Femur (tissue), 1 donor: ENCODE data around the gene UIMC1.

Experiments used
- DNase-seq: peaks from one replicate; pipeline ENCODE4 v3.0.0-alpha.2; 2017

The UIMC1 gene

DNA sequence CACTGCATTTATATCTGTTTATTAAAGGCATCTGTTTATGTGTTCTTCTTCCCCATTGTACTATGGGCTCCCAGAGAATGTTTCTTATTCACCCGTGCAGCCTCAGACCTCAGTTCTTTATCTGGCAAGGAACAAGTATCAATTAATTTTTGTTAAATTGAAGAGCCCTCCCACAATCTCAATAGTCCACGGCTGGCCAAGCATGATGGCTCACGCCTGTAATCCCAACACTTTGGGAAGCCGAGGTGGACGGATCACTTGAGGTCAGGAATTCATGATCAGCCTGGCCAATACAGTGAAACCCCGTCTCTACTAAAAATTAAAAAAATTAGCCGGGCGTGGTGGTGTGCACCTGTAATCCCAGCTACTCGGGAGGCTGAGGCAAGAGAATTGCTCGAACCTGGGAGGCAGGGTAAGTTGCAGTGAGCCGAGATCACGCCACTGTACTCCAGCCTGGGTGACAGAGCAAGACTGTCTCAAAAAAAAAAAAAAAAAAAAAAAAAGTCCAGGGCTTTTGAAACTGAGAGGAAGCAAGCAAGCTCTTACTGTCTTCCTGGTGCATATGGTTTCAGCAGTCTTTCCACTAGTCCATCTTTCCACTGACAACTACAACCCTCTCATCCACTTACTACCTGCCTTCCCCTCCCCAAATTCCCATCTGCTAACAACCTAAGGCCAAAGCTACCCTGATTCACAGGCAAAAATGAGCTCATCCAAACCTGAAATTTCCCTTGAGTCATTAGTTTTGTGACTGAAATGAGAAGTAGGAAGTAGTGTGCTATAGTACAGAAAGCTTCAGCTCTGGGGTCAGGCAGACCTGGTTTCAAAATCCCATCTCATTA, 105.1 kb downstream of the UIMC1 start:
- no peak for DNase-seq

DNA sequence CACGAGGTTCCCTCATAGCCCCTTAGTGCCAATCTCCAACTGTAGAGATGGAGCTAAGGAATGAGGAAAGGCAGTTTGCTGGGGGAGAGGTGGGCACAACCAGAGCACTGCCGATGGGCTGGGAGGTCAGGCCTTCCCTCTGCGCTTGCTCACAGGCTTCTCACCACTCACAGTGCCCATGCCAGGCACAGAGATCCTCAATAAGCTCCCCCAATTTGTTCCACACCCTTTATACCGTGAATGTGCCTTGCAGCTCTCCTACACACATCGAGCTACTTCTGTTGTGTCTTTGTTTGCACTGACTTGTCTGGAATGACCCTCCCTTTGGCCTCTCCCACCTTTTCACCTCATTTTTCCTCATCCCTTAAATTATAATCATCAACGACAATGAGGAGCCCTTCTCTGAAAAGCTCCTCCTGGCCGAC, 105.8 kb downstream of the UIMC1 start:
- no peak for DNase-seq

DNA sequence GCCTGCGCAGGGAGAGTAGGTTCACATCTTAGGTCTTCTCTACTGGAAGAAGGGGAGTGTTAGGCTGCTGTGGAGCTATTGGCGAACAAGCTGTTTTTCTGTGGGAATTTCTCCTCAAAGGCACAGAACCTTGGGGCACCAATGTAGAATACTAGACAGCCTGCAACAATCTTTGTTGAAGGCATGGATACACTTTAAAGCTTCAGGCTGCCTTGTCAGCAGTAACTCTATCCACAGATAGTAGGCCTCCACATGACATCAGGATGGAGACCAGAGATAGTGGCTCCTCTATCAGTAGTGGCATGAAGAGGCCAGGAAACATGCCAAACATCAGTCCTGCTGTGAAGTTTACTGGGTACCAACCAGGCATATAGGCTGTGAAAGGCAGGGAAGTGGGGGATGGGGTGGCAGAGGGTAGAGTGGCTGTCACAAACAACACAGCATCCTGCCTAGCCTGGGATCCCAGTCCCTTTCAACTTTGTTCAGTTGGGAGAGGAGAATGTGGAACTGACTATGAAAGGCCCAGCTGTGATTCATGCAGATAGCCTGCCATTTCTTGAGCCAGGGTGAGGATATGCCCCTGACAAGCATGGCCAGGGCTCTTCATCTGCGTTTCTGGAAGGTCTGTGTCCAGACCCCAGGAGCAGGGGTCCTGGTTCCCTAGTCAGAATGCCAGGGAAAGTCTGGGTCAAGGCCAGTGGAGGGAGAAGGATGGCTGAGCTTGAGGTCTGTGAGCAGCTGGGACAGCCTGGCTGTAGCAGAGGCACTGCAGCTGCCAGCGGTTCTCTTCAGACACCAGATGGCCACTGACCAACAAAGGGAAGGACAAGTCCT, 106.4 kb downstream of the UIMC1 start:
- DNase-seq, result peak; percentile 53

DNA sequence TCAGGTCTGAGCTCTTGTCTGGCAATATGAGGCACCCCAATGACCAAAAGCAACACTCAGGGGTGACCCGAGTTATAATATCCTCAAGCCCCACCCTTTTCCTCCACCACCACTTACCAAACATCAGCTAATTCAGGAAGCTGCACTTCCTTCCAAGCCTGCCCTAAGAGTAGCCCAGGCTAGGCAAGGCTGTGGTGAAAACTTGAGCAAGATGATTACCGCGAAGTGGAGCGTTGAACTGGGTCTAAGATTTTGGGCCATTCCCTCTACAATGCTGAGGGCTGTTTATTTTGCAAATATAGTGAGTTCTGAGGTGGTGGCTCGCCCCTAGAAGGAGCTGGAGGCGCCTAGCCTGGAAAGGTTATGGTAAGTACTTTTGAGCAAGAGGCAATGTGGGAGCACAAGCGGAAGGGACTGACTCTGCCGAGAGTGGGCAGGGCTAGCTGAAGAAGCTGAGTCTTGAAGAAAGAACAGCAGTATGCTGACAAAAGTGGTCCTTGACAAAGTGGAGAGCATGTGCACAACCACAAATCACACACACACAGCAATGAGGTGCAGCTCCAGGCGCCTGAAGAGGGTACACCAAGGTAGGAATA, 107.2 kb downstream of the UIMC1 start, which contains the start of gene HK3:
Gene HK3, minus strand, starts transcription at position 51 of the 596 bp plus-strand sequence. CDS start 3,187 bp downstream, outside the sequence.
- peak; percentile 14 for DNase-seq

DNA sequence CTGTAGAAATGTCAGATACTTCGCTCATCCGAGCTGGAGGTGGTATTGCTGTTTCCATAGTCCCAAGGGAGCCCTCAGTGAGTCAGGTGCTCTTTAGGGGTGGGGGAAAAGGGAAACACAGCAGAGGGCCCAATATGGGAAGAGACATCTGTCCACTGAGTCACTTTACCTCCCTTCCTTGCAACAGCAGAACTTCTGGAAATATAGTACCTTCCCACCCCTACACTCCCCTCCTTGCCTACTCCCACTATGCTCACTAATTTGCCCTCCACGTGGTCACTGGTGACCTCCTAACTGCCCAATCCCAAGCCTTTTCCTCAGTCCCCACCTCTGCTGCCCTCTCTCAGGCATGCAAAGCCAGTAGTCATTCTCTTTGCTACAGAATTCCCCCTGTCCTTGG, 109.3 kb downstream of the UIMC1 start:
- no peak for DNase-seq

DNA sequence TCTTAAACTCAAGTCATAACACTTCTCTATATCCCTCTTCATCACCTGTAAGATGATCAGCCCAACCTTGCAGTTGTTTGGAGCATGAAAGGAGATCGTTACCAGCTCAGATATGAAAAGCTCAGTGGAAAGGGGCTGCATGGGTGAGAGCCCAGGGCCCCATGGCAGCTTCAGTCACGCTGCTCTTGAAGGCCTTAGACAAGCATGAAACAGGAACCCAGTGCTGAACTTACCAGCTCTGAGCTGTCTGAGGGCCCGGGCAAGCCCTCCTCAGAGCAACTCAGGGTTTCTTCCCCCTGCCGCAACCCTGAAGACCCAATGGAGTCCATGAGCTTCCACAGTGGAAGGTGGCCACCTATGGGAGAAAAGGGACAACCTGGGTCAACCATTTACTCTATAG, 110.7 kb downstream of the UIMC1 start:
- DNase-seq, result no peak

DNA sequence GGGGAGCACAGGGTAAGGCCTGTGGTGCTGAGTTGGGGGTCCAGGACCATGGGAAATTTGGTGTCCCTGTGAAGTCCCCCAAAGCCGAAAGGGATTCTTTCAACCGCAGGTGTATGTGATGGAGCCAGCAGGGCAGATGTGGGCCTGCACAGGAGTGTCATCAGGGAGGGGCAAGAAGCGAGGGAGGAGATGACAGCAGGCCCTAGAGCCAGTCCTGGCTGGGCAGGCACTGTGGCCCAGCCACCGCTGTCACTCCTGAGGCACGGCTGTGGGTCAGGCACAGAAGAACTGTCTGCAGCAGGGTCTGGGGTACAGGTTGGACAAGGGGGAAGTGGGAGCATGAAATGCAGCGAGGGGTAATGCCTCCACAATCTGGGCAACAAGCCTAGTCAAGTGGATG, 112.3 kb downstream of the UIMC1 start:
- no peak for DNase-seq

DNA sequence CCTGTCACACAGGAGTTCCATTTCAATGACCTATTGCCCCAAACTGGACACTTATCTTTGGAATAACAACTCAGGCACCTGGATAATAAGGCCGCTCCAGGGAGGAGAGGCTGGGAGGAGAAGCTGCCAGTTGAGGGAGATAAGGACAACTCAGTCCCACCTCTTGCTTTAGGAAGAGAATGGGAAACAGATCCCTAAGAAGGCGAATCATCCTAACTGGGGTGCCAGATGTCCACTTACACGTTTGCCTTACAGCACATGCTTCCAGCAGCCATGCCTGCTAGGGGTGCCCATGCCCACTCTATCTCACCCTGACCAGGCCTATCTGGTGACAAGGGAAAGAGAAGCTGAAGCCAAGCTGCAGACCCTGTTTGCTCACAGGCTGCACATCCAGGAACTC, 113.9 kb downstream of the UIMC1 start:
- DNase-seq, result no peak

DNA sequence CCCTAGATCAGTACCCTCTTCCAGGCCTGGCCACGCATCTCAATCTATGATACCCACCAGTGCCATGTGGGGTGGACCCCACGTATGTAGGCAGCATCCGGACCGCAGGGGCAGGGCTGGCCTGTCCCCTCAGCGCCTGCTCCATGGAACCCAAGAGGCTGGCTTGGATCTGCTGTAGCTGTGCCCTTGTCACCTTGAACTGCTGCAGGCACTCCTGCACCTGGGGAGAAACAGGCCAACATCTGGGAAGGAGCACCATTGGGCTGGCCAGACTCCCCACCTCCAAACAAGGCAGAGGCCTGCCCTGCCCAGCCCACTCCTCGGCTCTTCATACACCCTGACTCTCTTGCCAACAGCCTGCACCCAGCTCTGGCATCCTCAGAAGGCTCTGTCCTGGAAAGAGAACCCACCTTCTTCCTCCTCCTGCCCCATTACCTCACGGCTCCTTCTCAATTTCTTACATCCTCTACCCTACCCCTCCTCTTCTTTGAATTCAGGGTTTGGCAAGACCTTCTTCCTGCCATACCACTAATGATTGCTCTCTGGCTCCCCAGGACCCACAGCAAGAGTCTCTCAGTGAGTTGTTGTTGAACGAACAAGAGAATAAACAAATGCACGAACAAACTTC, 115.1 kb downstream of the UIMC1 start:
- DNase-seq, result no peak

DNA sequence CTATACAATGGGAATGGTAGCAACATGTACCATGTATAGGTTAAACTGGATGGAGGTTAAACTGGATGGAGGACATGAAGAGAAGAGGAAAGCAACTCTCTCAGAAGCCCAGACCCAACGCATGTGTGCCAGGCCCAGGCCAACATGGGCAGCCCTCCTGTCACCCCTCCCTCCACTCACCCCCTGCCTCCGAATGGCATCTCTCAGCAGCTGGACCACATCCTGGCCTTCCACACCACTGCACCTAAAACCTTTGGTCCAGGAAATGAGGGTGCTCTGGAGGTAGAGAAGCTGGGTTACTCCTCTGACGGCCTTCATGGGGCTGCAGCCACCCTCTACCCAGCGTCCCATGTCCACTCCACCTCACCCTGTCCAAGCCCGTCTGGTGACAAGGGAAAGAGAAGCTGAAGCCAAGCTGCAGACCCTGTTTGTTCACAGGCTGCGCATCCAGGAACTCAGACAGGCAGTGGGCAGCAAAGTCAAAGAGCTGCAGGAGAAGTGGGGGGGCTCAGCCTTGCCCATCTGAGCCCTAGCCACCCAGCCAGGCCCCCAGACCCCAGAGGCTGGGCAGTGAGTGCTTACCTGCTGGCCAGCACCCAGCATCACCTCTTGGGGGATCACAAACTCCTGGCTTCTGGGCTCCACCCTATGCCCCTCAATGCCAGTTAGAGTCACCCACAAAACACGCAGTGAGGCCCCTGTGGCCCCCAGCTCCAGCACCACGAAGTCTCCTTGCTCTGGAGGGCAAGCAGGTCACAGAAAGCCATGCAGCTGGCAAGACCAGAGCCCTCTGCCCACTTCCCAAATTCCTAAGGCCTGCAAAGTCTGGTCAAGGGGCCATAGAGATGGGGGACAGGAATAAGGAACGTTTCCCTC, 115.9 kb downstream of the UIMC1 start:
- DNase-seq, result peak; percentile 5

DNA sequence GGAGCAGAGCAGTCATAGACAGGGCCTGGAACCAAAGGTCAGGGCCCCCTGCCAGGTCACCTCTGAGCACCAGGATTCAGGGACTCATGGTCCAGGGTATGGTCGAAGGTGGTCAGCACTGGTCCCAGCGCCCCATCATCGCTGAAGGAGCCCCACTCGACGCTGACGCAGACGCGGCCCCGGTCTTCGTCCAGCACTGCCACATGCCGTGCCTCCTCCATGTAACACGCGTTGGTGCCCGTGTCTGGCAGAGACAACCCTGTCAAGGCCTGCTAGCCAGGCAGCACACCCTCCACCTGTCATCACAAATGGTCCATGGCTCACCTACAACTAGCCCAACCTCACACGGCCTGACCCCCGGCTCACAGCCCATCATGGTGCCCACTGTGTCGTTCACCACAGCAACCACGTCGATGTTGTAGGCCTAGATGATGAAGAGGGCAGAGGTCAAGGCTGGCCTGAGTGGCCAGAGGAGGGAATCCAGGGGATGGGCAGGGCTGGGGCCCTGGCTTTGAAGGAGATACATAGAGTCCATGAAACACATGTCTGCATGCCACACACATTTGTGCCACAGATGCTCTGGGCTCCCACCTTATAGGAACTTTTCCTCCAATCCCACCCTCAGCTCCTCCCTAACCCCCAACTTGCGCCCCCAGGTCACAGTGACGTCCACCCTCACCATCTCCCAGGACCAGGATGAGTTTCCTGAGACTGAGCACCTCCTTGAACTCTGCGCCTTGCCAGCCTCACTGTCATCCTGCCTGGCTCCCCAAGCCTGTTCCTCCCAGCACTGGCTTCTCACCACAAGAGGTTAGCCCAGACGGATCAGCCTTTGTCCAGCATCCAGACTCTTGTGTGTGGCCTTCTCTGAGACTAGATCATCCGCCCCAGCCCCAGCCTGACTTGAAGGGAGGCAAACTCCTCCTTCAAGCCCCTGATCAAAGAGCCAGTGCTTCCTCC, 117.0 kb downstream of the UIMC1 start:
- DNase-seq, result peak; percentile 10

DNA sequence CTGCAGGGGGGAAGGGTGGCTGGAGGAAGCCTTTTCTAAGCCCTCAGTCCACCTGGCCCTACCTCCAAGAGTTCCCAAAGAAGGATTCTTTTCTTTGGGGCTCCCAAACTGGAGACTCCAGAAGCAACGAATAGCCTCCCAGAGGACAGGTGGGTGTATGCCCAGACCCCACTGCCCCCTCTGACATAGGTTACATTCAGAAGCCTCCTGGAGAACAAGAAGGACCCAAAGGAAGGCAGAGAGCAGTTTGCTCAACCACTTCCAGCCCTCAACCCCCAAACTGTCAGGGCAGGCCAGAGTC, 117.8 kb downstream of the UIMC1 start:
- DNase-seq, result no peak

DNA sequence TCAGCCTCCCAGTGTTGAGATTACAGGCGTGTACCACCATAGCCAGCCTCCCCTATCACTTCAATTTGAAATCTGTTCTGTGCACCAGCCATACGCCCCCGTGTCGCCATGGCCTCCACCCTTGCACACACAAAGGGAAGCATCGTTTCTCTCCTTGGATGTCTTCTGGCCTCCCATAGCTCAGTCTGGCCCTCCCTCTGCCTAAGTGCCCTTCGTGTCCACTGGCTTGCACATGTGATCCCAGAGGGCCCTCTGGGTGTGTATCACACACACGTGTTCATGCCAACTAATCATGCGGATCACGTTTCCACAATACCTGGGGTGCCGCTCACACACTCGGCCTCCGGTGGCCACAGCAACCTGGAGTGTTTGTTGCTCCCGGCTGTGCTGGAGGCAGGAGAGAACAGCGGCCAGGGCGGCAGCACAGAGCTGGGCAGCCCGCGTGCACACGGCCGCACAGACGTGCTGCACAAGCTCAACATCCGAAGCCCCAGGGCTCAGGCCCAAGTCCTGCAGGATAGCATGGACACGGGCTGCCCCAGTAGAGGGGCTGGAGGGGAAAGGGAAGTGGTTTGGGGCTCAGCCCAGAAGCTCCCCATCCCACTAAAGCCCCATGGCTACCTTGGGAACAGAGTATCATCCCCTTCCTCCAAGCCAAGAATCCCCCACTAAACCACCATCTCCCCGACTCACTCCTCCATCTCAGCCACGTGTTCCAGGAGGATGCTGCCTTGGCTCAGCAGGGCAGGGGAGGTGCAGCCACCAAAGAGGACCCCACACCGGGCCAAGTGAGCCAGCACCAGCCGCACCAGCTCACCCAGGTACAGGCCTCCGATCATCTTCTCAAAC, 118.3 kb downstream of the UIMC1 start:
- DNase-seq, result no peak

DNA sequence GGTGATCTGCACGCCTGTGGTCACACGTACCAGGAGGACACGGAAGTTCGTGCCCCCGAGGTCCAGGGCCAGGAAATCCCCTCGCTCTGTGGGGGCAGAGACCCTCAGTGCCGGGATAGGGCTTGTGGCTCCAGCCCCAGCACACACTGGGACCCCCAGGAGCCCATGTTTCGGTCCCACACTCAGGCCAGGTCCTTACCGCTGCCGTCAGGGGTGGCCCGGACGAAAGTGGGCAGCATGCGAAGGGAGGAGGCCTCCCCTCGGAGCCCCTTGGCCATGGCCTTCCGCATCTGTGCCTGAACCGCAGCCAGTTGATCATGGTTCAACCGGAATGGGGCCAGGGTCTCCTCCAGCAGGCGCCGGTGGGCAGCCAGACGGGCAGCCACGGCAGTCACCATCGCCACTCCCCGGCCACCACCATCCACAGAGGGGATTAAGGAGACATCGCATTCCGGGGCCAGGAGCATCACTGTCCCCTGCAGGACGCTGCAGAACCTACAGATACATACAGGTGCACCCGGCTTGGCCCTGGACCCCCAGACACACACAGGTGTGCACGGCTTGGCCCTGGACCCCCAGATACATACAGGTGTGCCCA, 119.2 kb downstream of the UIMC1 start:
- no peak for DNase-seq

DNA sequence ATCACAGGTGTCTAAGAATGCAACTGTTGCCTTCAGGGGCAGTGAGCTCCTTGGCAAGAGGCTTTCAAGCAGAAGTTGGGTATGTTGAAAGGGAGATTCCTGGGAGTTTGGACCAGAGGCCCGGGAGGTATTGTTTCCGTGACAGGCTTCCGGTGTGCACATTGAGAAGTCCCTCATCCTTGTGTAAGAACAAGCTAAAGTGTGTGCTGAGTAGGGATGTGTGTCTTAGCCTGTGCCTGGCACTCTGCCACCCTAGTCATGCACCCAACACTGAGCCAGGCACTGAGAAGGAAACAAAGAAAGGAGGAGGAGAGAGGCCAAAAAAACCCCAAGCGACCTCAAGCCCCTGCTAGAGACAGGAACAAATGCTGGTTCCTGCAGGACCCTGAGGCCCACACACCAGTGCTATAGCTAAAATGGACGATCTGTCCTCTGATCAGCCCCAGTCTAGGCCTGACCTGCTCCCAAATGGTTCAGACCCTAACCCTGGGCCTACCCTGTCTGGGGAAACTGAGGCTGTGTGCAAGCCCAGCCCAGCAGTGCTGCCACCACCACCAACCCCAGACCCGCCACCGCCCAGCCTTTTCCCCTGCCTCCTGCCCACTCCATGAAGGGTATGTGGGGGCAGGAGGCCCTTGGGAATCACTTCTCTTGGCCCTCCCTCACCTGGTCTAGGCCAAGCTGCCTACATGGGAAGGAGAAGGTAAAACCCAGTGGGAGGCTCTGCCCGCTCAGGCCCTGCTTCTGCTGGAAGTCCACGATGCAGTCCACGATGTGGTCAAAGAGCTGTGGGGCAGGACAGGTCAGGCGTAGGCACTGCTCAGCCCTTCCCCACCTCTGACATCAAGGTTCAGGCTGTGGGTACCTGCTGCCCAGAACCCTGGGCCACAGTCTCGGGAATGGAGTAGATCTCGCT, 120.0 kb downstream of the UIMC1 start:
- no peak for DNase-seq

DNA sequence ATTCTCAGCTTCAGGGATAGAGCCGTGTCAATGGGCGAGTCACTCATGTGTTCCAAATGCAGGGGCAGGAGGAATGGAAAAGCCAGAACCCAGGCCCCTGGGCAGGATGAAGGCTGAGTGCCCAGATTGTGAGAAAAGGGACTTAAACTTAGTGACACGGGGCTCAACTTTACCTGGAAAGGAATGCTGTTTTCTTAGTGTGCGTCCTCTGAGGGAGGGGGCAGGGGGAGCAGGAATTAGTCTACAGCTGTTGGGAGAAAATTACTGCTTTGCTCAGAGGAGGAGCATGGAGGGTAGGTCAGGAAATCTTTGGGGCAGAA, 122.0 kb downstream of the UIMC1 start:
- DNase-seq, result no peak

DNA sequence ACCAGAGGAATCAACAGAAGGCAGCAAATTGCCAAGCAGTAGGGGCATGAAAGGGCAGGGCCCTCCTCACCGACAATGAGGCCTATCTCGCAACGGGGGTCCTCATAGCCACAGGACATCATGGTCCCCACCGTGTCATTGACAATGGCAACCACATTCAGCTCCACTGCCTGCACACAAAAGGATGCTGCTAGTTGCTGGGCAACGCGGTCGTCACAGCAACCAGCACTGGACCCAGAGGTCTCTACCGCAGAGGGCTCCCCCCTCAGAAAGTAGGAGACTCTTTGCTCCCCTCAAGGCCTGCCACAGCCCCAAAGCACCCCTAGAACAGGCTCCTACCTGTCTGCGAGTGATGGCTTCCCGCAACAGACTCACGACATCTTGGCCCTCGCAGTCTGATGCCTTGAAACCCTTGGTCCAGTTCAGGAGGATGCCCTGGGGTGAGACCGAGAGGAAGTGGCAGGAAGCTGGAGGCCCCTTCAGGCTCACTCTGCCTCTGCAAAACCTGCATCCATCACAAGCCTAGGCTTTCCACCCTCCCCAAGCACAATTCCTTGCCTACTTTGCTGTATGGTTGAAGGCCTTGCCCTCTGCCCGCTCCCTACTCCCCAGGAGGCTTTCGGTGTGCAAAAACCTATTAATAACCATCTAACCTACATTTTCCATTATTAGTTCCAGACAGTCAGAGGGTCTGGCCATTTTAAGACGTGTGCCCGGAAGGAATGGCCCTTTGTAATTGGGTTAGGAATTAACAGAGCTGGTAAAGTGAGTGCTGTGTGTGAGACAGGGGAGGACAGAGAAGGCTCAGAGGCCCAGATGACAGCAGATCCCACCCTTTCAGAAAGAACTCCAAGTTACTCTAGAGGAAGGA, 122.6 kb downstream of the UIMC1 start:
- no peak for DNase-seq

DNA sequence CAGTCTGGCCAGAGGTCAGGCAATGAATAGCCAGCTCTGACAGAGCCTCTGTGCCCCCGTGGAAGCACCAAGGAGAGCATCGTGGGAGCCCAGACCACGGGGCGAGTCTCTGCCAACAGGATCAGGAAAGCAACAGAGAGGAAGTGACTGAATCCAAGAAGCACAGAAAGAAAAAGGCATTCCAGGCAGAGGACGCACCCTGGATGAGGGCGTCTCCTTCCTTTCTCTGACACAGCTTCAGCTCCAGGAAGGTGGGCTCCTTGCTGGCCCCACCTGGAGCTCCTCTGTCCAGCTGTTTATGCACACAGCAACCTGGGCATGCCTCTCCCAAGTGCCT, 124.0 kb downstream of the UIMC1 start:
- DNase-seq, result no peak
